ENCODE data around the gene BABAM2. TPM values are rescaled to one million over a fixed set of nuclear protein-coding genes. Genes with fewer than 3 reads are reported as not detected.

BABAM2 gene
- total RNA-seq, 3 donors from 2014 or later (not counting 1 experiment from before 2014, with no cell fraction given), result 54.6 to 66.1 (median 59.5) TPM

DNA sequence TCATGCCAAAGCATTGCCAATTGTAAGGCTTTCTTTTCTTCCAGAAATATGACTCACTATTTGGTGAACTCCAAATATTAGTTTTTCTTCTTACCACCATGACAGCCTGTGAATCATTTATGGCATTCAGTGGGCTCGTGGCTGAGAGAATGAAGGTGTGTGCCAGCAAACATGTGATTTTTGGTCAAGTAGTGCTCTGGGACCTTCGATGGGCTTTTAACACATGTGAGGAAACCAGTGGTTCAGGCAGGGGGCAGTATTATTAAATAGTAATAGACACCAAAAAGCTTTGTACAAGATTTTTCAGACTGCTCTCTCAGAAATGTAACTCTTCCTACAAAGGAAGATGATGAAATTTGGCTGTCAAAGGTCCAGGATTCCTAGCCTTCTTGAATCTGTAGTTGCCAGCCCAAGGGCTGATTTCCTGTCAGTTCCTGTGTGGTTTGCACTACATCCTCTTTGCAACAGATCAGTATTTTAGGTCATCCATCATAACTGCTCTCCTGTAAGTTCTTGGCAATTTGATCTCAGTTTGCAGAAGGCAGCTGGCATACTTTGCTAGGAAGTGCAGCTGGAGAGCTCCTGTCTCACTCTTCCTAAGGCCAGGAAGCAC, 64.3 kb downstream of the BABAM2 start:
- Histone ChIP-seq H3K4me3 (ENCODE audit: low read length) (no peak overlapping the region), H3K4me1 (ENCODE audit: control insufficient read depth, insufficient read depth, low read length) (peaks cover 15% of the 10 kb centered on the region), H3K9me3 (ENCODE audit: control insufficient read depth, insufficient read depth, low read length) (no peaks in the 10 kb centered on the region), H3K27ac (ENCODE audit: low read length) (peak overlapping the region; percentile 59), H3K27me3 (ENCODE audit: control insufficient read depth, insufficient read depth, low read length) (no peaks in the 10 kb centered on the region), H3K36me3 (ENCODE audit: control insufficient read depth, insufficient read depth, low read length) (no peaks in the 10 kb centered on the region)
- intact Hi-C loops (cut with micrococcal nuclease), result loop anchor here (1.0 kb wide), 1 partner anchor 64 kb away; no protein-coding TSS in a partner anchor
- peak overlapping the region; percentile 44 to 76 for H3K27ac Mint-ChIP-seq
- WGBS (ENCODE audit: insufficient coverage), result 0% methylated on average over 2 of the region's 2 CpGs
- no peak for TF ChIP-seq CTCF (IDR thresholded peaks at IDR 0.05)
- peaks cover 55 to 80% of the 10 kb centered on the region in 2 donors for H3K4me1 Mint-ChIP-seq
- peak overlapping the region; percentile 62 for H3K4me3 Mint-ChIP-seq
- H3K27me3 Mint-ChIP-seq (ENCODE audit: low read depth in 2 of 2), result no peaks in the 10 kb centered on the region
- ATAC-seq (peak; percentile 74 to 89 (median 83)), DNase-seq (peak in 1 of 2 donors; percentile 60)
- no peaks in the 10 kb centered on the region for H3K36me3 Mint-ChIP-seq
- no peaks in the 10 kb centered on the region for H3K9me3 Mint-ChIP-seq

- H3K9me3 ChIP-seq (ENCODE audit: control insufficient read depth, insufficient read depth, low read length), result no peaks in the 10 kb centered on the region
- DNase-seq, result no peak
- H3K27ac ChIP-seq (ENCODE audit: low read length), result peak overlapping the region; percentile 59
- Mint-ChIP-seq H3K4me1 (peaks cover 61 to 87% of the 10 kb centered on the region in 2 donors), H3K9me3 (no peaks in the 10 kb centered on the region), H3K27me3 (ENCODE audit: low read depth in 2 of 2) (no peaks in the 10 kb centered on the region), H3K4me3 (peak overlapping the region; percentile 62), H3K27ac (peak overlapping the region; percentile 44 to 76), H3K36me3 (no peaks in the 10 kb centered on the region)
- whole genome bisulfite sequencing (ENCODE audit: insufficient coverage), result 17% methylated on average over 2 of the region's 5 CpGs
- no peak overlapping the region for H3K4me3 ChIP-seq (ENCODE audit: low read length)
- intact Hi-C loops (cut with micrococcal nuclease), result loop anchor here (1.0 kb wide), 1 partner anchor 64 kb away; no protein-coding TSS in a partner anchor
- no peak for ATAC-seq
- no peak for TF ChIP-seq CTCF (IDR thresholded peaks at IDR 0.05)
- H3K27me3 ChIP-seq (ENCODE audit: control insufficient read depth, insufficient read depth, low read length), result no peaks in the 10 kb centered on the region
- no peaks in the 10 kb centered on the region for H3K36me3 ChIP-seq (ENCODE audit: control insufficient read depth, insufficient read depth, low read length)
- peaks cover 21% of the 10 kb centered on the region for H3K4me1 ChIP-seq (ENCODE audit: control insufficient read depth, insufficient read depth, low read length)
These were observed 65.0 kb downstream of the BABAM2 start for GRCh38 chr2:27955384-27956161.

- Mint-ChIP-seq H3K9me3 (no peaks in the 10 kb centered on the region), H3K4me3 (no peak overlapping the region)
- WGBS (ENCODE audit: insufficient coverage), result 88% methylated on average over 2 of the region's 2 CpGs
These were observed 66.4 kb downstream of the BABAM2 start for GRCh38 chr2:27956888-27957287.

More at GRCh38 chr2:27956888-27957287, 66.4 kb downstream of the BABAM2 start:
- no peak for TF ChIP-seq CTCF (IDR thresholded peaks at IDR 0.05)
- no peaks in the 10 kb centered on the region for H3K27me3 ChIP-seq (ENCODE audit: control insufficient read depth, insufficient read depth, low read length)
- peaks cover 63 to 87% of the 10 kb centered on the region in 2 donors for H3K4me1 Mint-ChIP-seq
- no peak overlapping the region for H3K27ac ChIP-seq (ENCODE audit: low read length)
- ATAC-seq (no peak), DNase-seq (no peak)
- no peaks in the 10 kb centered on the region for H3K9me3 ChIP-seq (ENCODE audit: control insufficient read depth, insufficient read depth, low read length)
- H3K27me3 Mint-ChIP-seq (ENCODE audit: low read depth in 2 of 2), result no peaks in the 10 kb centered on the region
- intact Hi-C loops (cut with micrococcal nuclease), result no loop called here
- H3K4me1 ChIP-seq (ENCODE audit: control insufficient read depth, insufficient read depth, low read length), result peaks cover 24% of the 10 kb centered on the region
- H3K4me3 ChIP-seq (ENCODE audit: low read length), result no peak overlapping the region
- no peaks in the 10 kb centered on the region for H3K36me3 Mint-ChIP-seq
- peak overlapping the region in 1 of 2 donors; percentile 20 for H3K27ac Mint-ChIP-seq
- no peaks in the 10 kb centered on the region for H3K36me3 ChIP-seq (ENCODE audit: control insufficient read depth, insufficient read depth, low read length)
